Glomerular visceral epithelial cell (primary cell): ENCODE results near the gene OR5A1.
"Not testable (repeated sequence)": the region's sequence is repeated elsewhere in the genome, so short reads cannot be mapped to it uniquely, and the experiment has no call there.

Source experiments
- DNase-seq: peaks from one replicate; pipeline ENCODE4 v3.0.0-alpha.2; 2016; ENCODE audit errors: extremely low spot score

The OR5A1 gene

DNA sequence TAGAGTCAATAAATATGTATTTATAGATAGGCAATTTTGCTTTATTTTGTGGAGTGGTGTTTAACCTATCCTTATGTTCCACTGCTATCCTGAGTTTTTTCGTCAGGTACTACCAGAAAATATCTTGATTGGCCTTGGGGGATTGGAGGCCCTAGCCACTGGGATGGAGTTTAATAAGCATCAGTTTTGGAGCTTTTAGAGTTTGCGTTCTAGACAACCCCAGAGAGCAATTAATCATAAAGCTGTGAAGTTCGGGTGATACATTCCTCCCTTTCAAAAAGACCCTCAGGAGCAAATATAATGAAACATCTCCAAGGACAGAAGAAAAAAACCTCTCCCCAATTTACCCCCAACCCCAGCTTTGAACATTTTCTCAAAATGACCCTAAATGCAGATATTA, at the start of gene OR5A1:
TSS of gene OR5A1 (plus strand) at position 301 of the 400 bp plus-strand sequence. CDS start 6,700 bp downstream, outside the sequence.
- DNase-seq: no peak

- no peak for DNase-seq
These were observed 42.1 kb upstream of the OR5A1 start for GRCh38 chr11:59394186-59394585.

- no peak for DNase-seq
These were observed 35.6 kb upstream of the OR5A1 start for GRCh38 chr11:59400461-59401261.

DNA sequence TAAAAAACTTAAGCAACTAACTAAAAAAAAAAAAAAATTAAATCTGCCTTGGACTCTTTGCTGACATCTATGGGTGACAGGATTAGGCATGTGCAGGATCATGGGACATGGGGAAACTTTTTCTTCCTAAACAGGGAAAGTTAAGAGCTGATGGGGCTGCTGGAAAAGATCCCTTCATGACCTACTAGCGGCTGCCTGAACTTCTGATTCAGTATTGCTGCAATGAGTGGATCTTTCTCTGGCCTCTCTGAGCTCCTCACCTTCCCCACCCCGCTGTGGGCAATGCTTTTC, 35.1 kb upstream of the OR5A1 start:
- DNase-seq: no peak

DNA sequence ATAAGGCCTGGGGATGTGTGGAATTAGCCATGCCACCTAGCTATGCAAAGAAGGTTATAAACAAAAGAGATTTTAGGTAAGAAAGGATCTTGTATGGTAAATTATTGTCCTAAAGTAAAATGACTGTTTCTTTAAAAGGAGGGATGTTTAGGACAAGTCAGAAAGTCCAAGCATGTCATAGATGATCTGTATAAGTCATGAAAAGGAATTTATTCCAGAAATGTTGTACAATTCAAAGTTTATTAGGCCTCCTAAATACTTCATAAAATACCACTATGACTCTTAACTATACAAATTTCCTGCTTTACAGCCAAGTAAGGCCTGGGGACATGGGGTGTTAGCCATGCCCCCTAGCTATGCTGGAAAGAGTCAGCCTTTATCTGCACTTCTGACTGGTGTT, 32.7 kb upstream of the OR5A1 start:
- DNase-seq: no peak

DNA sequence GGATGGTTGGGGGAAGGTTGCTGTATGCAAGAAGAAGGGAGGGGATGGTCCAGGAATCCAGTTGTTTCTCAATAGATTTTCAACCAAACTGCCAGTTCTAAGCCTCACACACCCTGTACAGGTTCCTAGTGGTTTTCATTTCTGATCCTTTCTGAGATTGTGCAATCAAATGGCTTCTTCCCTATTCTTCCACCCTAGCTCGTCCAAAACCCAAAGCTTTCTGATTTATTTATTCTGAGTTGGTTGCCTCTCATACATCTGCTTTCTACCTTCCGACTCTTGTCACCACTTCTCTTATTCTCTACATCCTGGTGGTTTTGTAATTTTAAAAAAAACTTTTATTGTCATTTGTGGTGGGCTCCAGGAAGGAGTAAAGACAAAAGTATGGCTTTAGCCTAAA, 22.6 kb upstream of the OR5A1 start:
- DNase-seq: no peak

DNA sequence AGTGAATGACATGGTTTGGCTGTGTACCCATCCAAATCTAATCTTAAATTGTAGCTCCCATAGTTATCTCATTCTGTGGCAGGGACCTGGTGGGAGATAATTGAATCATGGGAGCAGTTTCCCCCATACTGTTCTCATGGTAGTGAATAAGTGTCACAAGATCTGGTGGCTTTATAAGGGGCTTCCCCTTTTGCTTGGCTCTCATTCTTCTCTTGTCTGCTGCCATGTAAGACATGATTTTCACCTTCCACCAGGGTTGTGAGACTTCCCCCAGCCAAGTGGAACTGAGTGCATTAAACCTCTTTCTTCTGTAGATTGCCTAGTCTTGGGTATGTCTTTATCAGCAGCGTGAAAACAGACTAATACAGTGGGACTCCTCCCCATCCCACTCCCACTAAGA, 21.2 kb upstream of the OR5A1 start:
- no peak for DNase-seq

GRCh38 chr11:59416613-59417012, 19.7 kb upstream of the OR5A1 start:
- DNase-seq: no peak

- no peak for DNase-seq
These were observed 19.2 kb upstream of the OR5A1 start for GRCh38 chr11:59417023-59417422.

DNA sequence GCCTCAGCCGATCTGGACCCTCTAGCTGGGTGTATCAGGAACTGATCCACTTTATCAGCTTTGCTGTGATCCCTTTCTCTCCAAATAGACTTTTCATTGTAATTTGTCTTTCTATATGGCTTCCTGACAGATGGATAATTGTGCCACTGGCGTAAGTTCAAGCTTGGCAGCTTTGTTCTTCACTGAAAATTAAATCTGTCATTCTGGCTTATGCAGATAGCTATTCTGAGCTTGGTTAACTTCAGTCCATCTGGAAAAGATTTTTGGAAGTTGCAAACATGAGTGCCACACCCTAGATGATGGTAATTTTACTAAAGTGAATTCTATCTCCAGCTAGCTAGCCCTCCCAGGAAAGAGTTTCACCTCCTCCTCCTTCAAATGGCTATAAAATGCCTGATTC, 18.1 kb upstream of the OR5A1 start:
- DNase-seq: no peak

DNA sequence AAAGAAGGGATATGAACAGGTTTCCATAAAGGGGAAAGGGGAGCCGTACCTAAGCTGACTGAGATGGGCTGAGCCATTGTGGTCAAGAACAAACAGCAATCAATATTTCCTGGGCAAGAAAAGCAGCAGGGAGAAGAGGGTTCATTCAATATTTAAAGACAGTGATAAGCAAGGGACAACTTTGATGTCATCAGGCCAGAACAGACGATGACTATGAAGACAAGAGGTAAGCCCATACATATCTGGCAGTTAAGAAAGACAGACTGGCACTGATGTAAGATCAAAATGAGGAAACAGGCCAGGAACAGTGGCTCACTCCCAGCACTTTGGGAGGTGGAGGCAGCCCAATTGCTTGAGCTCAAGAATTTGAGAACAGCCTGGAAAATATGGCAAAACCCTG, 12.4 kb upstream of the OR5A1 start:
- no peak for DNase-seq

DNA sequence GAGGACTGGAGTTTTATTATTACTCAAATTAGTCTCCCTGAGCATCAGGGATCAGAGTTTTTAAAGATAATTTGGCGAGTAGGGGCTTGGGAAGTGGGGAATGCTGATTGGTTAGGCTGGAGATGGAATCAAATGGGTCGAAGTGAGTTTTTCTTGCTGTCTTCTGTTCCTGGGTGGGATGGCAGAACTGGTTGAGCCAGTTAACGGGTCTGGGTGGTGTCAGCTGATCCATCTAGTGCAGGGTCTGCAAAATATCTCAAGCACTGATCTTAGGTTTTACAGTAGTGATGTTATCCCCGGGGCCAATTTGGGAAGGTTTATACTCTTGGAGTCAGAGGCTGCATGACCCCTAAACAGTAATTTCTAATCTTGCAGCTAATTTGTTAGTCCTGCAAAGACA, 11.1 kb upstream of the OR5A1 start:
- DNase-seq: no peak

DNA sequence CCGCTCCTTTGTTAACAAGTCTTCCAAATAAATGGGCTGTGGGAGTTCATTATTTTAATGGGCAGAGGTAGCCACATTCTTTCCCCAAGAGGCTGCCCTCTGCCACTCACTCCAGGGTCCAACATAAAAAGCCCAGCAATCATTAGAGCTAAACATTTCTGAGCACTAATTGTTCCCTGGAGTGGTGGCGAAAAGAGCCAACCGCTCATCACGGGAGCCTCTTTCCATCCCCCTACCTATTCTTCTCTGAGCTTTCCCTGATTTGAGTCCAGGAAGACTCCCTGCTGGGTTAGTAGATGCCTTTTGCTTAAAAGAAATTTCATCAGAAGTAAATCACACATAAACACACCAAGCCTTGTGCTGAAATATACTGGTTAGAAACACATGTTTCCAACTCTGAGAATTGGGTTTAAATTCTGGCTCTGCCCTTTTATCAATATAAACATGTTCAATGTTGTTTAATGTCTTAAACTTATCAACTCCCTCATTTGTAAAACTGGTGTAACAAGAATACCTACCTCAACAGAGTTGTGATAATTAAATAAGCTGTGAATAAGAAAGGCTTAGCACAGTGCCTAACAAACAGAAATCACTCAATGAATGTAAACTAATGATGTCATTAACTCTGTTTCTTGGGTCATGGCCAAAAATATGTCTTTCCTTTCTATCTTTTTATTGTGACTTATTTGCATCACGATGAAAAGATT, 9.8 kb upstream of the OR5A1 start, which contains the start of gene OR5A2:
TSS of gene OR5A2 (minus strand) at position 53 of the 707 bp plus-strand sequence. CDS start 3,460 bp downstream, outside the sequence.
- no peak for DNase-seq

DNA sequence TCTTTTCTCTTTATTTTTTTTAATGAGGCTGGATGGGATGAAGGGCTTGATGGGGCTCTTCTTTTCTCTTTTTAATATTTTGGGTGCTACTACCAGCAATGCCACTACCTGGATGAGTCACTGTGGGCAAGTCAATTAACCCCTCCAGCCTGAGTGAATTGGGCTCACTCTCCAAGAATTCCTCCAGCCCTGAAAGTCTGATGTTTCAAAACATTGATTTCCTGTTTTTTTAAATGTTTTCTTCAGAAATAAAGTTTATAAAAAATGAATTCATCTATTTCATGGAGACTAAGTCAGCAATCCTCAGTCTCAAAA, 9.2 kb upstream of the OR5A1 start:
- DNase-seq: no peak

- peak; percentile 40 for DNase-seq
These were observed 6.2 kb upstream of the OR5A1 start for GRCh38 chr11:59429924-59430516.

DNA sequence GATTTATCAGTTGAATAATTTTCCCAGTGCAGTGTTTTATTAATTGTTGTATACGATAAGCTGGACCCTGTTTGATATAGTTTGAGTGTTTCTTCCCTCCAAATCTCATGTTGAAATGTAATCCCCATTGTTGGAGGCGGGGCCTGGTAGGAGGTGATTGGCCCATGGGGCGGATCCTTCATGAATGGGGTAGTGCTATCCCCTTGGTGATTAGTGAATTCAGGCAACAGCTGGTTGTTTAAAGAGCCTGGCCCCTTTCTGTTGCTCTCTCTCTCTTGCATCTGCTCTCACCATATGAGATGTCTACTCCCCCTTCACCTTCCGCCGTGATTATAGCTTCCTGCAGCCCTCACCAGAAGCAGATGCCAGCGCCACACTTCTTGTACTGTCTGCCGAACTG, 1.5 kb downstream of the OR5A1 start:
- DNase-seq: no peak

GRCh38 chr11:59445624-59446023, 9.4 kb downstream of the OR5A1 start:
- DNase-seq: not testable (repeated sequence)

DNA sequence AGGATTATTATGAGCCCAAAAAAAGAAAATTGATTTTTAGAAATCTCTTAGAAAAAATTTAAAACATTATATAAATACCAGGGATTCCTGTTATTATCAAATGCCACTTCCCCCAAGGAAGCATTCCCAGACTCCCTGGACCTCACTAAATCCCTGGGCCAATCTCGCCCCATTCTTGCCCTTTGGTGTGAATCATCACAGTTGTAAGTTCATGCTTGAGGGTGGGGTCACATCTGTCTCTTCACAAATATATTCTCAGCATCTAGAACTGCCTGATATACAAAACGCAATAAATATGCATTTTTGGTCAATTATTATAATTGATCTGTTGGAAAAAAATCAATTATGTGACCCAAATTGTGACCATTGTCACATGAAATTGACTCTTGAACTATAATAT, 12.2 kb downstream of the OR5A1 start:
- DNase-seq: no peak

GRCh38 chr11:59456661-59457060, 20.4 kb downstream of the OR5A1 start, which contains the start of gene OR4D6:
Gene OR4D6, plus strand, starts transcription at chr11:59456961. Its CDS starts 0 bp downstream, at chr11:59456961.
- DNase-seq: no peak

DNA sequence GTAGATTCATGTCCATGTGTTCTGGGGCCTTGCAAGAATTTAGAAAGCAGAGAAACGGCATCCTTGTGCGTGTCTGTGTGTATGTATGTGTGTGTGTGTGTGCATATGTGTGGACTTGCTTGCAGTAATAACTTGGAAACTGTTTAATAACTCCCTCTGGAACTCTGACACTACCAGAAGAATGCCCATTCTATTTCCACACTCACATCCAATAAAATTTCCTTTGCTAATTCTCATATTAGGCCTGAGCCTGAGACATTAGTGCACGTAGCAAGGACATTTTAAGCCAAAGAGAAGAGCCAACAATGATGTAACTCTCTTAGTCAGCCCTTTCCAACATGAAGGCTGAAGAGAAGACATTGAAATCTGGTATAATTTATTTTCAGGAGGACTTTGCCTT, 23.6 kb downstream of the OR5A1 start:
- no peak for DNase-seq

GRCh38 chr11:59463190-59463641, 26.9 kb downstream of the OR5A1 start:
- DNase-seq: no peak

- DNase-seq: no peak
These were observed 36.7 kb downstream of the OR5A1 start, which contains the start of gene OR4D10 for GRCh38 chr11:59473015-59473414. Gene OR4D10, plus strand, starts transcription at chr11:59473315. Its CDS starts 4,115 bp downstream, at chr11:59477430.

DNA sequence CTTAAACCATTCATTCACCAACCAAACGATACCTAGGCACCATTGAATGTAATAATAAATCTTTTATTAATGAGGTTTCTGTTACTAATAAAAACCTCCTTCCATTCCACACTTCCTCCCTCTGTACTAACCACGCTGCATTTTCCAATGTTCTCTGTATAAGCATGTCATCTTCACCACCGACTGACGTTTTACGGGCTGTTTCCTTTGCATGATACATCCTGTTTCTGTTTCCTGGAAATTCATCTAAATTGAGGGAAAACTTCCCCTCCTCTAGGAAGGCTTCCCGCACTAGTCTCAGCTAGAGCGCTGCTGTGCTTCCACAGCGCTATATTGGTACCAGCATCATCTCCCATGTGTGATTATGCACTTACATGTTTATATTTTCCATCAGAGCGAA, 38.9 kb downstream of the OR5A1 start:
- no peak for DNase-seq
